ENCODE results near the gene REEP6. TPM values are rescaled to one million over a fixed set of nuclear protein-coding genes. Genes with fewer than 3 reads are reported as not detected.
A peak's percentile ranks its signal among the peaks of the same experiment; 100 is the strongest.

The REEP6 gene
- total RNA-seq, 3 donors from 2014 or later (not counting 1 experiment from before 2014, with no cell fraction given): 3.9 to 5.0 (median 4.3) TPM

GRCh38 chr19:1508507-1508856 lies 17.5 kb downstream of the REEP6 start:
- intact Hi-C loops (cut with micrococcal nuclease): no loop called here
- Histone ChIP-seq H3K4me1 (ENCODE audit: control insufficient read depth, insufficient read depth, low read length) (peaks cover 33% of the 10 kb centered on the region), H3K27ac (ENCODE audit: low read length) (no peak overlapping the region), H3K4me3 (ENCODE audit: low read length) (no peak overlapping the region), H3K36me3 (ENCODE audit: control insufficient read depth, insufficient read depth, low read length) (no peaks in the 10 kb centered on the region), H3K27me3 (ENCODE audit: control insufficient read depth, insufficient read depth, low read length) (peaks cover 11% of the 10 kb centered on the region), H3K9me3 (ENCODE audit: control insufficient read depth, insufficient read depth, low read length) (peaks cover 9% of the 10 kb centered on the region)
- TF ChIP-seq, protein P1, sequence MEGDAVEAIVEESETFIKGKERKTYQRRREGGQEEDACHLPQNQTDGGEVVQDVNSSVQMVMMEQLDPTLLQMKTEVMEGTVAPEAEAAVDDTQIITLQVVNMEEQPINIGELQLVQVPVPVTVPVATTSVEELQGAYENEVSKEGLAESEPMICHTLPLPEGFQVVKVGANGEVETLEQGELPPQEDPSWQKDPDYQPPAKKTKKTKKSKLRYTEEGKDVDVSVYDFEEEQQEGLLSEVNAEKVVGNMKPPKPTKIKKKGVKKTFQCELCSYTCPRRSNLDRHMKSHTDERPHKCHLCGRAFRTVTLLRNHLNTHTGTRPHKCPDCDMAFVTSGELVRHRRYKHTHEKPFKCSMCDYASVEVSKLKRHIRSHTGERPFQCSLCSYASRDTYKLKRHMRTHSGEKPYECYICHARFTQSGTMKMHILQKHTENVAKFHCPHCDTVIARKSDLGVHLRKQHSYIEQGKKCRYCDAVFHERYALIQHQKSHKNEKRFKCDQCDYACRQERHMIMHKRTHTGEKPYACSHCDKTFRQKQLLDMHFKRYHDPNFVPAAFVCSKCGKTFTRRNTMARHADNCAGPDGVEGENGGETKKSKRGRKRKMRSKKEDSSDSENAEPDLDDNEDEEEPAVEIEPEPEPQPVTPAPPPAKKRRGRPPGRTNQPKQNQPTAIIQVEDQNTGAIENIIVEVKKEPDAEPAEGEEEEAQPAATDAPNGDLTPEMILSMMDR (IDR thresholded peaks at IDR 0.05): no peak
- Mint-ChIP-seq H3K4me1 (peaks cover 10 to 20% of the 10 kb centered on the region in 2 donors), H3K9me3 (no peaks in the 10 kb centered on the region), H3K27me3 (ENCODE audit: low read depth in 2 of 2) (peaks cover 15 to 30% of the 10 kb centered on the region in 2 donors), H3K4me3 (peak overlapping the region; percentile 45), H3K36me3 (no peaks in the 10 kb centered on the region), H3K27ac (peak overlapping the region in 1 of 2 donors; percentile 94)
- 40% methylated on average over 12 of the region's 12 CpGs for WGBS (ENCODE audit: insufficient coverage)
- no peak for DNase-seq
- ATAC-seq: no peak

GRCh38 chr19:1509602-1510441 lies 18.8 kb downstream of the REEP6 start:
- ATAC-seq: no peak
- Mint-ChIP-seq H3K4me1 (peaks cover 10 to 25% of the 10 kb centered on the region in 2 donors), H3K36me3 (no peaks in the 10 kb centered on the region), H3K27ac (no peak overlapping the region), H3K4me3 (no peak overlapping the region), H3K9me3 (no peaks in the 10 kb centered on the region), H3K27me3 (ENCODE audit: low read depth in 2 of 2) (peaks cover 15 to 26% of the 10 kb centered on the region in 2 donors)
- no peak overlapping the region for H3K27ac ChIP-seq (ENCODE audit: low read length)
- H3K4me1 ChIP-seq (ENCODE audit: control insufficient read depth, insufficient read depth, low read length): peaks cover 34% of the 10 kb centered on the region
- peaks cover 12% of the 10 kb centered on the region for H3K27me3 ChIP-seq (ENCODE audit: control insufficient read depth, insufficient read depth, low read length)
- TF ChIP-seq, protein P1 (IDR thresholded peaks at IDR 0.05): no peak
- no peak for DNase-seq
- intact Hi-C loops (cut with micrococcal nuclease): no loop called here
- 49% methylated on average over 11 of the region's 11 CpGs for WGBS (ENCODE audit: insufficient coverage)
- peaks cover 9% of the 10 kb centered on the region for H3K9me3 ChIP-seq (ENCODE audit: control insufficient read depth, insufficient read depth, low read length)
- no peak overlapping the region for H3K4me3 ChIP-seq (ENCODE audit: low read length)
- H3K36me3 ChIP-seq (ENCODE audit: control insufficient read depth, insufficient read depth, low read length): no peaks in the 10 kb centered on the region

GRCh38 chr19:1510442-1510806 lies 19.4 kb downstream of the REEP6 start:
- TF ChIP-seq, protein P1 (IDR thresholded peaks at IDR 0.05): no peak
- Histone ChIP-seq H3K36me3 (ENCODE audit: control insufficient read depth, insufficient read depth, low read length) (no peaks in the 10 kb centered on the region), H3K4me3 (ENCODE audit: low read length) (no peak overlapping the region), H3K9me3 (ENCODE audit: control insufficient read depth, insufficient read depth, low read length) (peaks cover 9% of the 10 kb centered on the region), H3K4me1 (ENCODE audit: control insufficient read depth, insufficient read depth, low read length) (peaks cover 34% of the 10 kb centered on the region), H3K27ac (ENCODE audit: low read length) (no peak overlapping the region), H3K27me3 (ENCODE audit: control insufficient read depth, insufficient read depth, low read length) (peaks cover 12% of the 10 kb centered on the region)
- Mint-ChIP-seq H3K4me3 (no peak overlapping the region), H3K4me1 (peaks cover 10 to 25% of the 10 kb centered on the region in 2 donors), H3K27ac (no peak overlapping the region), H3K36me3 (no peaks in the 10 kb centered on the region), H3K9me3 (no peaks in the 10 kb centered on the region), H3K27me3 (ENCODE audit: low read depth in 2 of 2) (peaks cover 9 to 23% of the 10 kb centered on the region in 2 donors)
- intact Hi-C loops (cut with micrococcal nuclease): no loop called here
- 41% methylated on average over 25 of the region's 25 CpGs for WGBS (ENCODE audit: insufficient coverage)
- DNase-seq (no peak), ATAC-seq (no peak)

All from natural killer cell (primary cell).